SH-SY5Y (cell line): ENCODE results near the gene SCN5A.

ENCODE experiments used
- GATA2 ChIP-seq: IDR thresholded peaks from 2 replicates; pipeline ENCODE4 v1.6.1; 2011; ENCODE audit warnings: mild to moderate bottlenecking, low read depth, low read length
- GATA3 ChIP-seq: IDR thresholded peaks from 2 replicates; pipeline ENCODE4 v1.6.1; 2011; ENCODE audit warnings: low read depth, mild to moderate bottlenecking, low read length, moderate library complexity

GRCh38 chr3:38595393-38595792 is 54.1 kb downstream of the SCN5A start:
- TF ChIP-seq GATA2: no peak
- no peak for TF ChIP-seq GATA3
